Rectal smooth muscle tissue (tissue), 1 donor: Measurements from ENCODE around the gene GPR15.
"Not testable (repeated sequence)": the region's sequence is repeated elsewhere in the genome, so short reads cannot be mapped to it uniquely, and the experiment has no call there.

Experiments used
- H3K27ac ChIP-seq: one replicate; pipeline ENCODE4 v1.7.0; 2013; ENCODE audit warnings: low read depth, low read length, inconsistent platforms
- H3K27me3 ChIP-seq: one replicate; pipeline ENCODE4 v1.7.0; 2013; ENCODE audit warnings: low read length; ENCODE audit not compliant: control insufficient read depth, insufficient read depth
- H3K36me3 ChIP-seq: one replicate; pipeline ENCODE4 v1.7.0; 2013; ENCODE audit warnings: low read length; ENCODE audit not compliant: control insufficient read depth, insufficient read depth
- H3K4me1 ChIP-seq: one replicate; pipeline ENCODE4 v1.7.0; 2013; ENCODE audit warnings: low read length; ENCODE audit not compliant: control insufficient read depth, insufficient read depth
- H3K4me3 ChIP-seq: one replicate; pipeline ENCODE4 v1.7.0; 2013; ENCODE audit warnings: low read length
- H3K9ac ChIP-seq: one replicate; pipeline ENCODE4 v1.7.0; 2013; ENCODE audit warnings: low read length

The GPR15 gene

GRCh38 chr3:98553753-98554152 is 22.0 kb downstream of the GPR15 start:
- Histone ChIP-seq H3K27ac (no peak overlapping the region), H3K27me3 (no peaks in the 10 kb centered on the region), H3K4me1 (no peaks in the 10 kb centered on the region), H3K4me3 (no peak overlapping the region), H3K9ac (no peak overlapping the region), H3K36me3 (no peaks in the 10 kb centered on the region)

GRCh38 chr3:98554580-98554979 is 22.8 kb downstream of the GPR15 start:
- no peaks in the 10 kb centered on the region for H3K36me3 ChIP-seq
- H3K27ac ChIP-seq, result no peak overlapping the region
- no peaks in the 10 kb centered on the region for H3K4me1 ChIP-seq
- H3K9ac ChIP-seq, result no peak overlapping the region
- H3K27me3 ChIP-seq, result no peaks in the 10 kb centered on the region
- H3K4me3 ChIP-seq, result no peak overlapping the region

GRCh38 chr3:98555025-98555379 is 23.2 kb downstream of the GPR15 start:
- no peak overlapping the region for H3K4me3 ChIP-seq
- H3K36me3 ChIP-seq, result no peaks in the 10 kb centered on the region
- H3K27me3 ChIP-seq, result no peaks in the 10 kb centered on the region
- H3K9ac ChIP-seq, result no peak overlapping the region
- H3K27ac ChIP-seq, result no peak overlapping the region
- no peaks in the 10 kb centered on the region for H3K4me1 ChIP-seq

GRCh38 chr3:98556164-98557130 is 24.7 kb downstream of the GPR15 start:
- H3K27ac ChIP-seq, result no peak overlapping the region
- H3K27me3 ChIP-seq, result no peaks in the 10 kb centered on the region
- no peak overlapping the region for H3K9ac ChIP-seq
- H3K4me1 ChIP-seq, result no peaks in the 10 kb centered on the region
- no peaks in the 10 kb centered on the region for H3K36me3 ChIP-seq
- H3K4me3 ChIP-seq, result no peak overlapping the region

- no peaks in the 10 kb centered on the region for H3K4me1 ChIP-seq
- H3K27ac ChIP-seq, result no peak overlapping the region
These were observed 25.7 kb downstream of the GPR15 start for GRCh38 chr3:98557324-98558010.

GRCh38 chr3:98558100-98558827 is 26.5 kb downstream of the GPR15 start:
- H3K4me3 ChIP-seq, result no peak overlapping the region
- no peak overlapping the region for H3K27ac ChIP-seq
- H3K36me3 ChIP-seq, result no peaks in the 10 kb centered on the region
- H3K9ac ChIP-seq, result no peak overlapping the region
- no peaks in the 10 kb centered on the region for H3K4me1 ChIP-seq
- H3K27me3 ChIP-seq, result no peaks in the 10 kb centered on the region

More at GRCh38 chr3:98557324-98558010, 25.7 kb downstream of the GPR15 start:
- H3K4me3 ChIP-seq, result no peak overlapping the region
- no peaks in the 10 kb centered on the region for H3K36me3 ChIP-seq
- no peaks in the 10 kb centered on the region for H3K27me3 ChIP-seq
- no peak overlapping the region for H3K9ac ChIP-seq

- not testable (repeated sequence) for H3K4me3 ChIP-seq, H3K36me3 ChIP-seq, H3K4me1 ChIP-seq, H3K27ac ChIP-seq, H3K27me3 ChIP-seq, H3K9ac ChIP-seq
These were observed 28.0 kb downstream of the GPR15 start for GRCh38 chr3:98559769-98560168.

GRCh38 chr3:98560911-98561310 is 29.1 kb downstream of the GPR15 start:
- no peak overlapping the region for H3K27ac ChIP-seq
- no peak overlapping the region for H3K4me3 ChIP-seq
- no peaks in the 10 kb centered on the region for H3K36me3 ChIP-seq
- H3K9ac ChIP-seq, result no peak overlapping the region
- H3K4me1 ChIP-seq, result no peaks in the 10 kb centered on the region
- H3K27me3 ChIP-seq, result no peaks in the 10 kb centered on the region

- Histone ChIP-seq H3K27ac (no peak overlapping the region), H3K9ac (no peak overlapping the region), H3K27me3 (no peaks in the 10 kb centered on the region), H3K4me3 (no peak overlapping the region), H3K4me1 (no peaks in the 10 kb centered on the region), H3K36me3 (no peaks in the 10 kb centered on the region)
These were observed 30.1 kb downstream of the GPR15 start for GRCh38 chr3:98561727-98562521.

GRCh38 chr3:98563661-98564281 is 32.0 kb downstream of the GPR15 start:
- Histone ChIP-seq H3K4me1 (no peaks in the 10 kb centered on the region), H3K27me3 (no peaks in the 10 kb centered on the region), H3K9ac (no peak overlapping the region), H3K27ac (no peak overlapping the region), H3K36me3 (no peaks in the 10 kb centered on the region), H3K4me3 (no peak overlapping the region)

GRCh38 chr3:98564282-98565005 is 32.7 kb downstream of the GPR15 start:
- Histone ChIP-seq H3K27ac (no peak overlapping the region), H3K4me1 (no peaks in the 10 kb centered on the region), H3K36me3 (no peaks in the 10 kb centered on the region), H3K27me3 (no peaks in the 10 kb centered on the region), H3K4me3 (no peak overlapping the region), H3K9ac (no peak overlapping the region)
